22Rv1 (cell line): ENCODE measurements around the gene ECEL1.

Experiments used
- H3K27ac ChIP-seq: fragments of 450-650 bp; 2 replicates; pipeline ENCODE4 v1.5.1; 2017
- CTCF ChIP-seq: fragments of 450-650 bp; IDR thresholded peaks from 2 replicates; pipeline ENCODE4 v1.5.1; 2017; ENCODE audit warnings: mild to moderate bottlenecking
- ZFX ChIP-seq: fragments of 450-650 bp; IDR thresholded peaks from 2 replicates; pipeline ENCODE4 v1.6.1; 2017; ENCODE audit warnings: antibody characterized with exemption, borderline replicate concordance

ECEL1 gene

GRCh38 chr2:232484628-232485347, 2.8 kb downstream of the ECEL1 start:
- no peak for TF ChIP-seq ZFX
- no peak for TF ChIP-seq CTCF
- H3K27ac ChIP-seq = no peak overlapping the region

GRCh38 chr2:232483923-232484627, 3.6 kb downstream of the ECEL1 start:
- TF ChIP-seq CTCF (no peak), ZFX (no peak)
- no peak overlapping the region for H3K27ac ChIP-seq

GRCh38 chr2:232483311-232483922, 4.2 kb downstream of the ECEL1 start:
- no peak for TF ChIP-seq CTCF
- TF ChIP-seq ZFX = no peak
- no peak overlapping the region for H3K27ac ChIP-seq

GRCh38 chr2:232482301-232483238, 5.1 kb downstream of the ECEL1 start:
- no peak for TF ChIP-seq CTCF
- no peak for TF ChIP-seq ZFX
- H3K27ac ChIP-seq = no peak overlapping the region

GRCh38 chr2:232481322-232482140, 6.1 kb downstream of the ECEL1 start:
- TF ChIP-seq ZFX = no peak
- TF ChIP-seq CTCF = no peak
- H3K27ac ChIP-seq = no peak overlapping the region
